Measurements from ENCODE around the gene IZUMO1. TPM values are rescaled to one million over a fixed set of nuclear protein-coding genes. Genes with fewer than 3 reads are reported as not detected.

The IZUMO1 gene
- total and polyA plus RNA-seq, 2 of the 13 experiments (the other 11 are each of a cell fraction or from before 2014, with no cell fraction given) = 0.07 to 0.22 TPM

- peak; percentile 50 for TF ChIP-seq ZBTB2 (CRISPR knock-in tag; IDR thresholded peaks at IDR 0.05; ENCODE audit: low read depth)
- TF ChIP-seq ZXDC (CRISPR knock-in tag; IDR thresholded peaks at IDR 0.05) = no peak; the same call in 1 of the 2 replicates
- peak; percentile 40; the same call in 1 of the 2 replicates for TF ChIP-seq MTERF4 (CRISPR knock-in tag; IDR thresholded peaks at IDR 0.05)
- TF ChIP-seq CENPT (CRISPR knock-in tag; IDR thresholded peaks at IDR 0.05; ENCODE audit: low read depth) = peak; percentile 96; the same call in 1 of the 2 replicates
- no peak for TF ChIP-seq KDM4B (CRISPR knock-in tag; IDR thresholded peaks at IDR 0.05)
- no peak for TF ChIP-seq E2F2 (CRISPR knock-in tag; IDR thresholded peaks at IDR 0.05; ENCODE audit: borderline replicate concordance)
- peak; percentile 61 for TF ChIP-seq KDM5B (CRISPR knock-in tag; IDR thresholded peaks at IDR 0.05; ENCODE audit: borderline replicate concordance)
- no peak for TF ChIP-seq FIP1L1 (IDR thresholded peaks at IDR 0.05; ENCODE audit: borderline replicate concordance, insufficient read depth, low read depth, low read length)
- peak; percentile 98 for TF ChIP-seq RAD21 (CRISPR knock-in tag; IDR thresholded peaks at IDR 0.05)
- TF ChIP-seq HMGXB4 (CRISPR knock-in tag; IDR thresholded peaks at IDR 0.05; ENCODE audit: borderline replicate concordance in 1 of 2, low read depth in 1 of 2) = peak; percentile 62 to 64; a peak in 2 of 4 replicates
- peak; percentile 23; the same call in 1 of the 2 replicates for TF ChIP-seq GFI1 (CRISPR knock-in tag; IDR thresholded peaks at IDR 0.05; ENCODE audit: borderline replicate concordance)
- peak; percentile 37; the same call in 1 of the 2 replicates for TF ChIP-seq MTF2 (CRISPR knock-in tag; IDR thresholded peaks at IDR 0.05; ENCODE audit: borderline replicate concordance)
- peak; percentile 60 for TF ChIP-seq TARDBP (CRISPR knock-in tag; IDR thresholded peaks at IDR 0.05)
- TF ChIP-seq ZNF737 (CRISPR knock-in tag; IDR thresholded peaks at IDR 0.05; ENCODE audit: borderline replicate concordance) = no peak
- peak; percentile 38; the same call in 1 of the 2 replicates for TF ChIP-seq ZMYM4 (CRISPR knock-in tag; IDR thresholded peaks at IDR 0.05)
- peak; percentile 72; the same call in 1 of the 2 replicates for TF ChIP-seq ZNF724P (CRISPR knock-in tag; IDR thresholded peaks at IDR 0.05; ENCODE audit: borderline replicate concordance)
Measured at GRCh38 chr19:48738557-48739403, 7.9 kb downstream of the IZUMO1 start (continued).

Measured in HepG2 (cell line).